Neural progenitor cell (in vitro differentiated cells): ENCODE results near the gene LRRC18. TPM values are rescaled to one million over a fixed set of nuclear protein-coding genes. Genes with fewer than 3 reads are reported as not detected.

Source experiments
- DNase-seq: peaks from one replicate; pipeline ENCODE4 v3.0.0-alpha.2; 2016; ENCODE audit warnings: low spot score
- H2AFZ ChIP-seq: fragments of 200-600 bp; sonication (generic); replicated peaks from 2 replicates; pipeline ENCODE4 v1.6.1; 2016; ENCODE audit warnings: antibody characterized with exemption
- H3F3A ChIP-seq: fragments of 200-600 bp; sonication (generic); 2 replicates; pipeline ENCODE4 v1.6.1; 2016; ENCODE audit warnings: antibody characterized with exemption, low read depth
- H3K27ac ChIP-seq: fragments of 200-600 bp; sonication (generic); 2 replicates; pipeline ENCODE4 v1.5.1; 2016; ENCODE audit warnings: mild to moderate bottlenecking
- H3K27me3 ChIP-seq: fragments of 200-600 bp; sonication (generic); 2 replicates; pipeline ENCODE4 v1.6.1; 2016; ENCODE audit warnings: mild to moderate bottlenecking, moderate library complexity
- H3K36me3 ChIP-seq: fragments of 200-600 bp; sonication (generic); 2 replicates; pipeline ENCODE4 v1.5.1; 2016
- H3K4me1 ChIP-seq: fragments of 200-600 bp; sonication (generic); 2 replicates; pipeline ENCODE4 v1.6.1; 2016; ENCODE audit warnings: mixed run types
- H3K4me2 ChIP-seq: fragments of 200-600 bp; sonication (generic); 2 replicates; pipeline ENCODE4 v1.6.1; 2016
- H3K4me3 ChIP-seq: fragments of 200-600 bp; sonication (generic); 2 replicates; pipeline ENCODE4 v1.5.1; 2016
- H3K79me2 ChIP-seq: fragments of 200-600 bp; sonication (generic); 2 replicates; pipeline ENCODE4 v1.6.1; 2016; ENCODE audit warnings: low read depth
- H3K9ac ChIP-seq: fragments of 200-600 bp; sonication (generic); 2 replicates; pipeline ENCODE4 v1.6.1; 2016
- H3K9me3 ChIP-seq: fragments of 200-600 bp; sonication (generic); 2 replicates; pipeline ENCODE4 v1.5.1; 2016; ENCODE audit warnings: low read depth
- H4K20me1 ChIP-seq: fragments of 200-600 bp; sonication (generic); 2 replicates; pipeline ENCODE4 v1.6.1; 2016; ENCODE audit warnings: low read depth
- H3K27ac Mint-ChIP-seq: 3 replicates; pipeline ENCODE4 v1.8.0; 2021; ENCODE audit warnings: mixed read lengths
- H3K27me3 Mint-ChIP-seq: 2 replicates; pipeline ENCODE4 v1.8.0; 2022; ENCODE audit warnings: low read depth, mild to moderate bottlenecking, inconsistent platforms, moderate library complexity, mixed read lengths; ENCODE audit not compliant: insufficient read depth
- H3K36me3 Mint-ChIP-seq: 3 replicates; pipeline ENCODE4 v1.8.0; 2021; ENCODE audit warnings: mixed read lengths
- H3K4me1 Mint-ChIP-seq: 3 replicates; pipeline ENCODE4 v1.8.0; 2021; ENCODE audit warnings: mixed read lengths
- H3K4me3 Mint-ChIP-seq: 3 replicates; pipeline ENCODE4 v1.8.0; 2021; ENCODE audit warnings: mild to moderate bottlenecking, moderate library complexity, mixed read lengths
- H3K9me3 Mint-ChIP-seq: 3 replicates; pipeline ENCODE4 v1.8.0; 2020; ENCODE audit warnings: mixed read lengths
- EZH2 ChIP-seq: fragments of 200-600 bp; sonication (generic); IDR thresholded peaks from 2 replicates; pipeline ENCODE4 v1.6.1; 2017; ENCODE audit warnings: antibody characterized with exemption, mild to moderate bottlenecking, moderate library complexity
- EZH2phosphoT487 ChIP-seq: fragments of 200-600 bp; sonication (generic); IDR thresholded peaks from 2 replicates; pipeline ENCODE4 v1.6.1; 2017; ENCODE audit warnings: antibody characterized with exemption
- total RNA-seq: library from RNA; depleted of rRNA; stranded (reverse); fragments of >200 nt; gene quantifications from 2 replicates; pipeline ENCODE4 v1.2.3, GENCODE V29; 2015; ENCODE audit warnings: low replicate concordance
- TF ChIP-seq, protein P1 (sequence below): fragments of 200-600 bp; sonication (generic); IDR thresholded peaks from 2 replicates; pipeline ENCODE4 v1.5.1; 2017; ENCODE audit warnings: antibody characterized with exemption, mild to moderate bottlenecking

The LRRC18 gene
- total RNA-seq, result not detected in 2 replicates

DNA sequence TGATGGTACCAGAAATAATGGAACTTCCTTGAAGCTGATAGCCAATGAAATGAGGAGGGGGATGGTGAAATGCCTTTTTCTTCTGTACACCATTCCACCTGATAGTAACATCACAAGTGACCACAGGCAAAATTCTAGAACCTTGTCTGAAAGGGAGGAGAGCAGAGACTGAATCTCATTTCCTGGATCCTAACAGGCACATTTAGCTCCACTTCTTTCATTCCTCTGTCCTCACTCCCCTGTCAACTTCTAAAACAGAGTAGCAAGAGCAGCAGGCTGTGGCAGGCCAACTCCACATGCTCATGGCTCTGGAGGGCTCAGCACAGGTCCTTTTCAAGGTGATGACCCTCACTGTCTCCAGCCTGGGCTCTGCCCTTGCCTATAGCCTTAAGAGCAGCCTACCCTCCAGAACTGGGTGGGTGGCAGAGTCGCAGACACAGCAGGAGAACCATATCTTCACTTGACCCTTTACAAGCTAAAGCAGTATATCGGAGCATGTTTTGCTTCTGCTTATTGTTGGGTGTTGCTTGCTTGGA is at the start of gene LRRC18:
TSS of gene LRRC18 (minus strand) at position 51 of the 536 bp plus-strand sequence. CDS start 25,685 bp downstream, outside the sequence.
- Histone ChIP-seq H3K27me3 (no peaks in the 10 kb centered on the region), H3K36me3 (no peaks in the 10 kb centered on the region), H3K4me3 (no peak within 1 kb of the TSS), H4K20me1 (no peaks in the 10 kb centered on the region), H3K79me2 (no peaks in the 10 kb centered on the region), H3K4me2 (no peak within 1 kb of the TSS), H3K4me1 (peaks cover 13% of the 10 kb centered on the region), H3F3A (no peaks in the 10 kb centered on the region), H3K27ac (no peak within 1 kb of the TSS), H3K9me3 (no peaks in the 10 kb centered on the region), H2AFZ (no peak within 1 kb of the TSS), H3K9ac (no peak within 1 kb of the TSS)
- Mint-ChIP-seq H3K9me3 (no peaks in the 10 kb centered on the region), H3K4me3 (no peak within 1 kb of the TSS), H3K27ac (no peak within 1 kb of the TSS), H3K4me1 (peaks cover 23% of the 10 kb centered on the region), H3K27me3 (peaks cover 13% of the 10 kb centered on the region), H3K36me3 (no peaks in the 10 kb centered on the region)
- DNase-seq, result no peak
- TF ChIP-seq EZH2phosphoT487 (no peak), EZH2 (no peak)
- TF ChIP-seq, protein P1, sequence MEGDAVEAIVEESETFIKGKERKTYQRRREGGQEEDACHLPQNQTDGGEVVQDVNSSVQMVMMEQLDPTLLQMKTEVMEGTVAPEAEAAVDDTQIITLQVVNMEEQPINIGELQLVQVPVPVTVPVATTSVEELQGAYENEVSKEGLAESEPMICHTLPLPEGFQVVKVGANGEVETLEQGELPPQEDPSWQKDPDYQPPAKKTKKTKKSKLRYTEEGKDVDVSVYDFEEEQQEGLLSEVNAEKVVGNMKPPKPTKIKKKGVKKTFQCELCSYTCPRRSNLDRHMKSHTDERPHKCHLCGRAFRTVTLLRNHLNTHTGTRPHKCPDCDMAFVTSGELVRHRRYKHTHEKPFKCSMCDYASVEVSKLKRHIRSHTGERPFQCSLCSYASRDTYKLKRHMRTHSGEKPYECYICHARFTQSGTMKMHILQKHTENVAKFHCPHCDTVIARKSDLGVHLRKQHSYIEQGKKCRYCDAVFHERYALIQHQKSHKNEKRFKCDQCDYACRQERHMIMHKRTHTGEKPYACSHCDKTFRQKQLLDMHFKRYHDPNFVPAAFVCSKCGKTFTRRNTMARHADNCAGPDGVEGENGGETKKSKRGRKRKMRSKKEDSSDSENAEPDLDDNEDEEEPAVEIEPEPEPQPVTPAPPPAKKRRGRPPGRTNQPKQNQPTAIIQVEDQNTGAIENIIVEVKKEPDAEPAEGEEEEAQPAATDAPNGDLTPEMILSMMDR, result no peak

DNA sequence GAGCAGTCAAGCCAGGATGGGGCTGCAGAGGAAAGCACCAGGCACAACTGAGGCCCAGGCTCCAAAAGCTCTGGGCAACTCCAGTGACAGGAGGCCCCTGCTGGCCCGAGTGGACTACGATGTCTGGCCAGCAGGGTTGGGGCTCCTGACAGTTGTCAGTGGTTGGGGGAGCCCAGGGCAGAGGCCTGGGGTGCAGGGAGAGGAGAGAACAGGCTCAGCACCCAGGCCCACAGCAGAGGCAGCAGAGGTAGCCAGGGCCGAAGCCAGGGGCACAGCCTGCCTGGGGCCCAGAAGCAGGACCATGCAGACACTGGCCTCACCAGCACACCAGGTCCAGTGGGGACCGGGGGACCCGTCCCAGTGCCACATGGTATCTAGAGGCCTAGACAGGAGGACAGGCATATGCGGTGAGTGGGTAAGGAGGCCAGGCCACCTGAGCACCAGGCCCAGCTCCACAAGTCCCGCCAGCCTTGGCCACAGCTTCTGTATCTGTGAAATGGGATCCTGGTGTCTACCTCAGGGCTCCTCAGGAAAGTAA is 46.0 kb upstream of the LRRC18 start:
- no peak overlapping the region for H2AFZ ChIP-seq
- no peak overlapping the region for H3K27ac ChIP-seq
- H4K20me1 ChIP-seq, result no peaks in the 10 kb centered on the region
- Mint-ChIP-seq H3K27ac (no peak overlapping the region), H3K9me3 (no peaks in the 10 kb centered on the region), H3K4me1 (no peaks in the 10 kb centered on the region), H3K36me3 (no peaks in the 10 kb centered on the region), H3K4me3 (no peak overlapping the region), H3K27me3 (peaks cover 12% of the 10 kb centered on the region)
- no peaks in the 10 kb centered on the region for H3K27me3 ChIP-seq
- no peaks in the 10 kb centered on the region for H3K4me1 ChIP-seq
- no peaks in the 10 kb centered on the region for H3K9me3 ChIP-seq
- H3K4me2 ChIP-seq, result no peak overlapping the region
- no peaks in the 10 kb centered on the region for H3K36me3 ChIP-seq
- H3K79me2 ChIP-seq, result no peaks in the 10 kb centered on the region
- H3K4me3 ChIP-seq, result no peak overlapping the region
- no peaks in the 10 kb centered on the region for H3F3A ChIP-seq
- no peak for DNase-seq
- TF ChIP-seq EZH2, result no peak
- TF ChIP-seq, protein P1, result no peak
- H3K9ac ChIP-seq, result no peak overlapping the region

DNA sequence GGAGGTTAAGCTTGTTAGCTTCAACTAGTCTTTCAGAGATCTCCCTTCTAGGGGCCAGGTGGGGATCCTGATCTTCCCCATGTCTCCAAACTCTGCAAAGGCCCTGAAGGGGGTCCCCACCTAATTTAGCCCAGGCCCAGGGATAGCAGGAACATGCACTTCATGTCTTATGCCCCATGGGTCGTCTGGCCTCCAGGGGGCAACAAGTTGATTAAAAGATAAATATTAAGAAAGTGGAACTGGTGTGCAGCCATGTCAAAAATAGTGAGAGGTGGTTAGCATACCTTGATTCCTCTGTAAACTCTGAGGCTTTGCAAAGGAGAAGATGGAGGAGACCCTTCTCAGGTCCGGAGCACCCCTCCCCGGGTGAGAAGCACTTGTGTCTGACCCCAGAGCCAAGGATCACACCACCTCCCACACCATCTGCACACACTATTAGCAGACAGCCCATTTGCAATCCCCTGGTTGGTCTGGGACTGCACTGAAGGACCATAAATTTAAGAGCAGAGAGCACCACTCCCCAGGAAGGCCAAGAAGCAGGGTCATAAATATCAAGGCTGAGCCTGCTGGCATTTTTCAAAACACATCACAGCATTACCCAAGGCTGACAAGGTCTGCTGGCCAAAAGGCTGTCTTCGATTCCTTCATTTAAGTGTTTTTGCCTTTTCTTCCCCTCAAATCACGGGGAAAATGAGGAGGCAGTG is 44.2 kb upstream of the LRRC18 start:
- Mint-ChIP-seq H3K27me3 (peaks cover 16% of the 10 kb centered on the region), H3K9me3 (no peaks in the 10 kb centered on the region), H3K4me1 (no peaks in the 10 kb centered on the region), H3K4me3 (no peak overlapping the region), H3K27ac (no peak overlapping the region), H3K36me3 (no peaks in the 10 kb centered on the region)
- TF ChIP-seq, protein P1, result no peak
- TF ChIP-seq EZH2 (no peak), EZH2phosphoT487 (no peak)
- Histone ChIP-seq H3K9ac (no peak overlapping the region), H4K20me1 (no peaks in the 10 kb centered on the region), H3K36me3 (no peaks in the 10 kb centered on the region), H3K4me2 (no peak overlapping the region), H3K27ac (no peak overlapping the region), H2AFZ (no peak overlapping the region), H3K27me3 (no peaks in the 10 kb centered on the region), H3K79me2 (no peaks in the 10 kb centered on the region), H3F3A (no peaks in the 10 kb centered on the region), H3K9me3 (no peaks in the 10 kb centered on the region), H3K4me3 (no peak overlapping the region), H3K4me1 (no peaks in the 10 kb centered on the region)
- DNase-seq, result no peak
